NB4 (cell line): ENCODE measurements around the gene INAVA.

Source experiments
- DNase-seq: peaks from one replicate; pipeline ENCODE4 v3.0.0; 2010; ENCODE audit warnings: low read depth
- H3K4me3 ChIP-seq: one replicate; pipeline ENCODE4 v1.5.1; 2011; ENCODE audit warnings: mild to moderate bottlenecking, low read depth, low read length, moderate library complexity
- CTCF ChIP-seq: IDR thresholded peaks from one replicate; pipeline ENCODE4 v1.5.1; 2012; ENCODE audit warnings: low read depth, low read length
- MYC ChIP-seq: IDR thresholded peaks from 2 replicates; pipeline ENCODE4 v1.6.1; 2011; ENCODE audit warnings: low read depth, low read length
- POLR2A ChIP-seq: IDR thresholded peaks from 2 replicates; pipeline ENCODE4 v1.6.1; 2011; ENCODE audit warnings: mild to moderate bottlenecking; ENCODE audit not compliant: insufficient read length; ENCODE audit errors: extremely low read depth
- TF ChIP-seq, protein P1 (sequence below): IDR thresholded peaks from 2 replicates; pipeline ENCODE4 v1.6.1; 2011; ENCODE audit warnings: low read depth, low read length

The INAVA gene

DNA sequence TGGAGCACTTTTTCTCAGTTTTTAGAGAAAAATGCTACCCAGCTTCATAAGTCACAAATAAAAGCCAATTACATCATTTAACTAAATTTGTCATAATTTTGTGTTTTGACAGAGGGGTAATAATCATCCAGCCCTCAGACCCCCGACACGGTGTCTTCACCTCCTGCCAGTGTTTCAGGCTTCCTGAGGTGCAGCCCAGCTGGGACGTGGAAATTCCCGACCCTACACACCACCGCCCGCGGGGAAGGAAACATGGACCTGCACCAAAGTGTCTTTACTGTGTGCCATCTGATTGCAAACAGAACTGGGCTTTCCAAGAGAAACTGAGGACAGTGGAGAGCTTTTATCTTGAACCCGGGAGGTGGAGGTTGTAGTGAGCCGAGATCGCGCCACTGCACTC is 7.7 kb upstream of the INAVA start:
- no peak for DNase-seq
- H3K4me3 ChIP-seq: no peak overlapping the region
- TF ChIP-seq, protein P1, sequence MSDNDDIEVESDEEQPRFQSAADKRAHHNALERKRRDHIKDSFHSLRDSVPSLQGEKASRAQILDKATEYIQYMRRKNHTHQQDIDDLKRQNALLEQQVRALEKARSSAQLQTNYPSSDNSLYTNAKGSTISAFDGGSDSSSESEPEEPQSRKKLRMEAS: no peak
- TF ChIP-seq POLR2A (no peak), CTCF (no peak), MYC (no peak)

DNA sequence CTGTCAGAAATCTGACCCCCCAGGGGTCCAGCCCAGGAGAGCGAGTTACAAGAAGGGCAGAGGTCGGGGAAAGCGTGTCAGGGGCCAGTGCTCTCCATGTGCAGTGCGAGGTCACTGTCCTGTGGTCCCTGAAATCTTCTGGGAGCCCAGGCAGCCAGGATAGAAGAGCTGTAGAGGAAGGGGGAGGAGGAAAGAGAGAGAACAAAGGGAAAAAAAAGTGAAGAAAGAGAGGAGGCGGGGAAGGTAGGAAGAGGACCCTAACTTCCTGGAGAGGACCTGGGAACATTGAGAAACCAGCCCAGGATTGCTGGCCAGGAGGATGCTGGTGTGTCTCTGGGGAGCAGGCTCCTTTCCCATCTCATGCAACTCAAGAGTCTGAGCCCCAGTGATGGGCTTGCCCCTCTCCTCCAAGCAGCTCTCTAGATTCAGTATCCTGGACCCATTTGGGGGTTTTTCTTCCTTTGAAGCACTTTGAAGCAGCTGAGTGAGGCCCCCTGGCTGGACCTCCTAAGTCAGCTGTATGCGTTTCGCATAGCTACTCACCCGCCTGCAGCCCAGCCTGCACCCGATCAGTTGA is 6.8 kb upstream of the INAVA start:
- peak overlapping the region; percentile 14 for H3K4me3 ChIP-seq
- DNase-seq: no peak
- TF ChIP-seq POLR2A (no peak), MYC (no peak), CTCF (no peak)
- TF ChIP-seq, protein P1: no peak

DNA sequence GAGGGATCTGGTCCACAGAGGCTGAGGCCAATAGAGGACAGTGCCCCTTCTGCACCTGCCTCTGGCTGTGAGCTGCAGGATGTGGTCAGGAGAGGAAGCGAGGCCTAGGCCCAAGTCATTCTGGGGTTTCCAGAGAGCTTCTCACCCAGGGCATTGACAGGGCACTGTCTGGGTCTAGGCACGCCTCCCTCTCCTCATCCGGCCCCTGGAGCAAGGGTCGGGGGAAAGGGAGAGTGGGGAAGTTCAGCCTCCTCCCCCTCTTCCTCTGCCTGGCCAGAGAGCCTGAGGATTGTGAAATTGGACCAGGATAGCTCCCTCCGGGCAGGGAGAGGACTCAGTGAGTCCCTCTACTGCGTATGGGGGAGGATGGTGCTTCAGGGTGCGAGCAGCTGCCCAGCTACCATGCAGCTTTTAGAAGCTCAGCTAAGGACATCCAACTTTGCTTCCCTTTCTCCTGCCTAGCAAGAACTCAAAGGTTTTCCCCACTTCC is 6.3 kb upstream of the INAVA start:
- H3K4me3 ChIP-seq: peak overlapping the region; percentile 21
- peak; percentile 98 for DNase-seq
- TF ChIP-seq MYC (peak; percentile 67), CTCF (no peak)
- TF ChIP-seq, protein P1: peak; percentile 70; the same call in 1 of the 2 replicates

DNA sequence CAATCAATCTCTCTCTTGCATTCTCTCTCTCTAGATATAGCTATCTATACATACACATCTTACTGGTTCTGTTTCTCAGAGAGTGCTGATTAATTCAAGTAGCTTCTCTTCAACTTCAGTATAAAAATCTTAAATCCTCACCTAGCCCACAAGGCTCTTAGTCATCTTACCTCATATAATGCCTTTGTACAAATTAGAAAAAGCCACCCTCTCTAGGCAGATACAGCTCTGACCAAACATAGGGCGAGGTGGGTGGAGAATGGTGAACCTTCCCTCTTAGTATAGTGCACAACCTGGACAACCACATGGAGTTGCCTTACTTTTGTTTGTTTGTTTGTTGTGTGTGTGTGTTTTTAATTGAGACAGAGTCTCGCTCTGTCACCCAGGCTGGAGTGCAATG is 5.1 kb upstream of the INAVA start:
- DNase-seq: no peak
- H3K4me3 ChIP-seq: no peak overlapping the region
- TF ChIP-seq, protein P1: no peak
- TF ChIP-seq MYC (no peak), POLR2A (no peak), CTCF (no peak)

DNA sequence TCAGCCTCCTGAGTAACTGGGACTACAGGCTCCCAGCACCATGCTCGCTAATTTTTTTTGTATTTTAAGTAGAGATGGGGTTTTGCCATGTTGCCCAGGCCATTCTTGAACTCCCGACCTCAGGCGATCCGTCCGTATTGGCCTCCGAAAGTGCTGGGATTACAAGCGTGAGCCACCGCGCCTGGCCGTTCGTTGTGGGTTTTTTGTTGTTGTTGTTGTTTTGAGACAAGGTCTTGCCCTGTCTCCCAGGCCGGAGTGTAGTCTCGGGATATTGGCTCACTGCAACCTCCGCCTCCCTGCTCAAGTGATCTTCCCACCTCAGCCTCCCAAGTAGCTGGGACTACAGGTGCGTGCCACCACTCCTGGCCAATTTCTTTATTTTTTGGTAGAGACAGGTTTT is 4.7 kb upstream of the INAVA start:
- no peak for DNase-seq
- TF ChIP-seq POLR2A (no peak), CTCF (no peak), MYC (no peak)
- TF ChIP-seq, protein P1: no peak
- no peak overlapping the region for H3K4me3 ChIP-seq
